ENCODE results near the gene IL9R.
"Not testable (repeated sequence)": the region's sequence is repeated elsewhere in the genome, so short reads cannot be mapped to it uniquely, and the experiment has no call there.

IL9R gene

DNA sequence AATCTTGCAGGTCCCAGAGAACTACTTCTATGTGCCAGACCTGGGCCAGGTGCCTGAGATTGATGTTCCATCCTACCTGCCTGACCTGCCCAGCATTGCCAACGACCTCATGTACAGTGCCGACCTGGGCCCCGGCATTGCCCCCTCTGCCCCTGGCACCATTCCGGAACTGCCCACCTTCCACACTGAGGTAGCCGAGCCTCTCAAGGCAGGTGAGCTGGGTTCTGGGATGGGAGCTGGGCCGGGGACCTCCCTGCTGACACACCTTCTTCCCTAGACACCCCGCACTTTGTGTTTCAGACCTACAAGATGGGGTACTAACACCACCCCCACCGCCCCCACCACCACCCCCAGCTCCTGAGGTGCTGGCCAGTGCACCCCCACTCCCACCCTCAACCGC, 25.5 kb downstream of the IL9R start:
- not testable (repeated sequence) for H3K9ac ChIP-seq; H3K4me1 ChIP-seq; H3K4me2 ChIP-seq; H3K36me3 ChIP-seq; H3K27me3 ChIP-seq; H3K9me3 ChIP-seq (replicated peaks in 1 of 11); H4K20me1 ChIP-seq; H3K4me3 ChIP-seq; H3K27ac ChIP-seq

DNA sequence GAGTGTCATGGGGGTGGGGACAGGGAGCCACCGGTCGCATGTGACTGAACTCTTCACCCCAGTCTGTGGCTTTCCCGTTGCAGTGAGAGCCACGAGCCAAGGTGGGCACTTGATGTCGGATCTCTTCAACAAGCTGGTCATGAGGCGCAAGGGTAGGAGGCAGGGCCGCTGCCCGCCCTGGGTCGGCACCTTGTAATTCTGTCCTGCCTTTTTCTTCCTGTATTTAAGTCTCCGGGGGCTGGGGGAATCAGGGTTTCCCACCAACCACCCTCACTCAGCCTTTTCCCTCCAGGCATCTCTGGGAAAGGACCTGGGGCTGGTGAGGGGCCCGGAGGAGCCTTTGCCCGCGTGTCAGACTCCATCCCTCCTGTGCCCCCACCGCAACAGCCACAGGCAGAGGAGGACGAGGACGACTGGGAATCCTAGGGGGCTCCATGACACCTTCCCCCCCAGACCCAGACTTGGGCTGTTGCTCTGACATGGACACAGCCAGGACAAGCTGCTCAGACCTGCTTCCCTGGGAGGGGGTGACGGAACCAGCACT, 27.5 kb downstream of the IL9R start:
- H3K4me3 ChIP-seq; H4K20me1 ChIP-seq; H3K4me1 ChIP-seq; H3K9ac ChIP-seq; H3K27me3 ChIP-seq; H3K9me3 ChIP-seq (replicated peaks in 1 of 11); H3K4me2 ChIP-seq; H3K36me3 ChIP-seq; H3K27ac ChIP-seq: not testable (repeated sequence)

DNA sequence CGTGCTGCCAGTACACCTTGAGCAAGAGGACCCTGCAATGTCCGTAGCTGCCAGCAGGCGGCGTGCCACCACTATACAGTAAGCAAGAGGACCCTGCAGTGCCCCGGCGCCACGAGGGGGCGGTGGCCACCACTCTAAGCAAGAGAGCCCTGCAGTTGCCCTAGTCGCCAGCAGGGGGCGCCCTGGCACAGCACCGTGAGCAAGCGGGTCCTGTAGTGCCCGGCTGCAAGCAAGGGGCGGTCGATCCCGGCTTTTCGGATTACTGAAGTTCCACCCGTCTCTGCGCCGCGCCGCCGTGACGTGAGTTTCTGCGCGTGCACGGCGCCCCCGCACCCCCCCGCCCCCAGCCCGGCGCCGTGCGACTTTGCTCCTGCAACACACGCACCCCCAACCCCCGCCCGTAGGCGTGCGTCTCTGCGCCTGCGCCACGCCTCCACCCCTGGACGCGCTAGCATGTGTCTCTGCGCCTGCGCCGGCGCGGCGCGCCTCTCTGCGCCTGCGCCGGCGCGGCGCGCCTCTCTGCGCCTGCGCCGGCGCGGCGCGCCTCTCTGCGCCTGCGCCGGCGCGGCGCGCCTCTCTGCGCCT, 31.2 kb downstream of the IL9R start:
- not testable (repeated sequence) for H3K4me1 ChIP-seq

DNA sequence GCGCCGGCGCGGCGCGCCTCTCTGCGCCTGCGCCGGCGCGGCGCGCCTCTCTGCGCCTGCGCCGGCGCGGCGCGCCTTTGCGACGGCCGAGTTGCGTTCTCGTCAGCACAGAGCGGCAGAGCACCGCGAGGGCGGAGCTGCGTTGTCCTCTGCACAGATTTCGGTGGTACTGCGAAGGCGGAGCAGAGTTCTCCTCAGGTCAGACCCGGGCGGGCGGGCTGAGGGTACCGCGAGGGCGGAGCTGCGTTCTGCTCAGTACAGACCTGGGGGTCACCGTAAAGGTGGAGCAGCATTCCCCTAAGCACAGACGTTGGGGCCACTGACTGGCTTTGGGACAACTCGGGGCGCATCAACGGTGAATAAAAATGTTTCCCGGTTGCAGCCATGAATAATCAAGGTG, 31.8 kb downstream of the IL9R start:
- not testable (repeated sequence) for H3K36me3 ChIP-seq, H3K4me2 ChIP-seq, H3K9ac ChIP-seq

More for the DNA sequence above, 31.2 kb downstream of the IL9R start:
- not testable (repeated sequence) for H3K36me3 ChIP-seq; H3K4me2 ChIP-seq; H3K9ac ChIP-seq; H3K4me3 ChIP-seq; H4K20me1 ChIP-seq; H3K9me3 ChIP-seq (replicated peaks in 1 of 11); H3K27me3 ChIP-seq; H3K27ac ChIP-seq

DNA sequence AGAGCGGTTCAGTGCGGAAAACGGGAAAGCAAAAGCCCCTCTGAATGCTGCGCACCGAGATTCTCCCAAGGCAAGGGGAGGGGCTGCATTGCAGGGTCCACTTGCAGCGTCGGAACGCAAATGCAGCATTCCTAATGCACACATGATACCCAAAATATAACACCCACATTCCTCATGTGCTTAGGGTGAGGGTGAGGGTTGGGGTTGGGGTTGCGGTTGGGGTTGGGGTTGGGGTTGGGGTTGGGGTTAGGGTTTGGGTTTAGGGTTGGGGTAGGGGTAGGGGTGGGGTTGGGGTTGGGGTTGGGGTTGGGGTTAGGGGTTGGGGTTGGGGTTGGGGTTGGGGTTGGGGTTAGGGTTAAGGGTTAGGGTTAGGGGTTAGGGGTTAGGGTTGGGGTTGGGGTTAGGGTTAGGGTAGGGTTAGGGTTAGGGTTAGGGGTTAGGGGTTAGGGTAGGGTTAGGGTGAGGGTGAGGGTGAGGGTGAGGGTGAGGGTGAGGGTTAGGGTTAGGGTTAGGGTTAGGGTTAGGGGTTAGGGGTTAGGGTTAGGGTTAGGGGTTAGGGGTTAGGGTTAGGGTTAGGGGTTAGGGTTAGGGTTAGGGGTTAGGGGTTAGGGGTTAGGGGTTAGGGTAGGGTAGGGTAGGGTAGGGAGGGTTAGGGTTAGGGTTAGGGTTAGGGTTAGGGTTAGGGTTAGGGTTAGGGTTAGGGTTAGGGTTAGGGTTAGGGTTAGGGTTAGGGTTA, 32.4 kb downstream of the IL9R start:
- not testable (repeated sequence) for H3K27ac ChIP-seq; H3K27me3 ChIP-seq; H3K4me2 ChIP-seq; H3K9me3 ChIP-seq (replicated peaks in 1 of 11); H3K9ac ChIP-seq; H3K4me1 ChIP-seq; H3K4me3 ChIP-seq; H4K20me1 ChIP-seq; H3K36me3 ChIP-seq

More for the DNA sequence above, 31.8 kb downstream of the IL9R start:
- not testable (repeated sequence) for H3K4me3 ChIP-seq; H3K4me1 ChIP-seq; H4K20me1 ChIP-seq; H3K27ac ChIP-seq; H3K27me3 ChIP-seq; H3K9me3 ChIP-seq (replicated peaks in 1 of 11)

DNA sequence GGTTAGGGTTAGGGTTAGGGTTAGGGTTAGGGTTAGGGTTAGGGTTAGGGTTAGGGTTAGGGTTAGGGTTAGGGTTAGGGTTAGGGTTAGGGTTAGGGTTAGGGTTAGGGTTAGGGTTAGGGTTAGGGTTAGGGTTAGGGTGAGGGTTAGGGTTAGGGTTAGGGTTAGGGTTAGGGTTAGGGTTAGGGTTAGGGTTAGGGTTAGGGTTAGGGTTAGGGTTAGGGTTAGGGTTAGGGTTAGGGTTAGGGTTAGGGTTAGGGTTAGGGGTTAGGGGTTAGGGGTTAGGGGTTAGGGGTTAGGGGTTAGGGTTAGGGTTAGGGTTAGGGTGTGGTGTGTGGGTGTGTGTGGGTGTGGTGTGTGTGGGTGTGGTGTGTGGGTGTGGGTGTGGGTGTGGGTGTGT, 33.0 kb downstream of the IL9R start:
- H3K4me1 ChIP-seq; H3K9me3 ChIP-seq (replicated peaks in 1 of 11); H3K27me3 ChIP-seq; H3K4me3 ChIP-seq; H3K4me2 ChIP-seq; H4K20me1 ChIP-seq; H3K36me3 ChIP-seq; H3K27ac ChIP-seq; H3K9ac ChIP-seq: not testable (repeated sequence)
